IPS DF 4.7 (cell line): Measurements from ENCODE around the gene CFAP97D1.

ENCODE experiments used
- DNase-seq: peaks from one replicate; pipeline ENCODE4 v3.0.0-alpha.2; 2013; ENCODE audit warnings: low spot score; ENCODE audit errors: extremely low read depth

The CFAP97D1 gene

GRCh38 chr17:43825567-43825966 lies 45.3 kb downstream of the CFAP97D1 start:
- DNase-seq = no peak

- no peak for DNase-seq
Observed at GRCh38 chr17:43826206-43826605, 46.0 kb downstream of the CFAP97D1 start.

- DNase-seq = no peak
Observed at GRCh38 chr17:43827596-43827995, 47.4 kb downstream of the CFAP97D1 start.

GRCh38 chr17:43829738-43830137 lies 49.5 kb downstream of the CFAP97D1 start:
- DNase-seq = no peak

- DNase-seq = no peak
Observed at GRCh38 chr17:43830510-43831140, 50.4 kb downstream of the CFAP97D1 start.

- DNase-seq = no peak
Observed at GRCh38 chr17:43831633-43832032, 51.4 kb downstream of the CFAP97D1 start.

GRCh38 chr17:43832168-43832975 lies 52.1 kb downstream of the CFAP97D1 start:
- no peak for DNase-seq

GRCh38 chr17:43832976-43833829 lies 53.0 kb downstream of the CFAP97D1 start, which contains the start of gene MPP3:
MPP3 (minus strand) TSS chr17:43833146; CDS start chr17:43831906, 1,240 bp downstream.
- no peak for DNase-seq

GRCh38 chr17:43834106-43834505 lies 53.9 kb downstream of the CFAP97D1 start:
- no peak for DNase-seq
